GM12892 (cell line): ENCODE results near the gene MYBPC1.
"Not testable (repeated sequence)": the region's sequence is repeated elsewhere in the genome, so short reads cannot be mapped to it uniquely, and the experiment has no call there.

ENCODE experiments used
- DNase-seq: peaks from one replicate; pipeline ENCODE4 v3.0.0; 2011; ENCODE audit not compliant: insufficient read length
- FAIRE-seq: peaks from 2 replicates; lab custom pipeline; 2011; peaks lifted over from hg19 to GRCh38; lab: Jason Lieb, UNC
- POLR2A ChIP-seq: IDR thresholded peaks from 2 replicates; pipeline ENCODE4 v1.6.1; 2011; ENCODE audit warnings: low read depth, low read length, control low read depth
- POLR2AphosphoS5 ChIP-seq: IDR thresholded peaks from 2 replicates; pipeline ENCODE4 v1.6.1; 2011; ENCODE audit warnings: low read depth, low read length, control low read depth
- TAF1 ChIP-seq: IDR thresholded peaks from 2 replicates; pipeline ENCODE4 v1.6.1; 2011; ENCODE audit warnings: low read depth, mild to moderate bottlenecking, control low read depth, low read length, borderline replicate concordance

The MYBPC1 gene

GRCh38 chr12:101642115-101643067 lies 47.6 kb downstream of the MYBPC1 start:
- no peak for FAIRE-seq
- no peak for TF ChIP-seq POLR2AphosphoS5
- no peak for TF ChIP-seq TAF1
- no peak for TF ChIP-seq POLR2A
- DNase-seq = no peak

GRCh38 chr12:101647711-101648110 lies 52.9 kb downstream of the MYBPC1 start:
- DNase-seq (no peak), FAIRE-seq (peak; percentile 5)
- TF ChIP-seq POLR2A (no peak), TAF1 (no peak), POLR2AphosphoS5 (no peak)

- no peak for DNase-seq
- TF ChIP-seq POLR2AphosphoS5 (no peak), TAF1 (no peak), POLR2A (no peak)
- FAIRE-seq = no peak
Observed at GRCh38 chr12:101648195-101648594, 53.4 kb downstream of the MYBPC1 start.

DNA sequence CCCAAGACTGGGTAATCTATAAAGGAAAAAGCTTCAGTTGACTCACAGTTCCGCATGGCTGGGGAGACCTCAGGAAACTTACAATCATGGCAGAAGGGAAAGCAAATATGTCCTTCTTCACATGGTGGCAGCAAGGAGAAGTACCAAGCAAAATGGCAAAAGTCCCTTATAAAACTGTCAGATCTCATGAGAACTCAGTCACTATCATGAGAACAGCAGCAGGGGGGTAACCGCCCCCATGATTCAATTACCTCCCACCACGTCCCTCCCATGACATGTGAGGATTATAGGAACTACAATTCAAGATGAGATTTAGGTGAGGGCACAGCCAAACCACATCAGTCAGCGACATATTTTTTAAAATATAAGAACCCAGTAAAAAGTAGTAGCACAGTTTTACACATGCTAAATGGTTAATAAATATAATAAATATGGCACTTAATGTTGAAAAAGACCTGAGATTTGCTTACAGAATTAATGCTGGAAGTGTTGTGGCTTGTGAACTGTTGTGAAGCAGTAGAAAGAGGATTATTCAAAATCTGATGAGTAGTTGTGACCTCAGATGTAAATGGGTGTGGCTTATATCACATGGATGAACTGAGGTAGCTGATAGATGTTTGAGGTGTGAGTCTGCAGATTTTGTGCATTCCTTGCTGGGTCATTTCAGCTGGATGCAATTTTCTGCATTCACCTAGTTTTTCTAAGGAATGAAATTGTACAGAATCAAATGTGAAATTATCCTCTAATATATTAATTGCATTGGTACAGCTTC lies 55.8 kb downstream of the MYBPC1 start:
- DNase-seq (no peak), FAIRE-seq (no peak)
- TF ChIP-seq POLR2AphosphoS5 (no peak), TAF1 (no peak), POLR2A (no peak)

- no peak for TF ChIP-seq POLR2A
- TF ChIP-seq POLR2AphosphoS5 = no peak
- TF ChIP-seq TAF1 = no peak
- no peak for DNase-seq
- no peak for FAIRE-seq
Observed at GRCh38 chr12:101653030-101653429, 58.3 kb downstream of the MYBPC1 start.

GRCh38 chr12:101653503-101653902 lies 58.7 kb downstream of the MYBPC1 start:
- FAIRE-seq (no peak), DNase-seq (no peak)
- no peak for TF ChIP-seq TAF1
- no peak for TF ChIP-seq POLR2AphosphoS5
- TF ChIP-seq POLR2A = no peak

DNA sequence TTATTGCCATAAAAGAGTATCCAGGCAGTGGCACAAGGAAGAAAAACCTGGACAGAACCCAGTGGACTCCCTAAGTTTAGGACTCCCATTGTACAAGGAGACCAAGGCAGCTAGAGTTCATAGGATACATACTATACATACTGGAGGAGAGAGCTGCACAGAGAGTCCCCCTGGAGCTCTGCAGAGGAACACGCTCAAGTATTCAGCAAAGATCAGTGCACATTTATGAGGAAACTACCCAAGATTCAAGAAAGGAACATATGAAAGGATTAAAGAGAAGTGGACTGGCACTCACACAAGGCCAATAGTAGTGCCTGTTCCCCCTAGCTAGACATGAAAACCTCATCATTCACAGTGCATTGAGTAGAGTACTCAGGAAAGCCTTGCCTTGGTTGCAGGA lies 59.7 kb downstream of the MYBPC1 start:
- no peak for DNase-seq
- no peak for FAIRE-seq
- TF ChIP-seq POLR2A (no peak), TAF1 (no peak), POLR2AphosphoS5 (no peak)

DNA sequence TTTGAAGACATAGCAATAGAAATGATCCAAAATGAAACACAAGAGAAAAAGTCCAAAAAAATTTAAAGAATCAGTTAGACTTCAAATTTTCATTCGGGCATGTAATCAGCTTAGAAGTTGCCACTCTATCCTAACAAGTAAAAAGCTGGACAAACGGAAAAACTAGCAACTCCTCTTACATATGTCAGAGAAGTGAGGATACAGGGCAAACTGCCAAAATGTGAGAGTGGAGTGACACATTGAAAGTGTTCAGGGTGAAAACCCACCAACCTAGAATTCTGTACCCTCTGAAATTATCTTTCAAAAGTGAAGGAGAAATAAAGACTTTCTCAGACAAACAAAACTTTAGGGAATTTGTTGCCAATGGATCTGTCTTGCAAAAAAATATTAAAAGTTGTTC lies 60.6 kb downstream of the MYBPC1 start:
- no peak for FAIRE-seq
- DNase-seq = no peak
- no peak for TF ChIP-seq TAF1
- no peak for TF ChIP-seq POLR2AphosphoS5
- TF ChIP-seq POLR2A = no peak

DNA sequence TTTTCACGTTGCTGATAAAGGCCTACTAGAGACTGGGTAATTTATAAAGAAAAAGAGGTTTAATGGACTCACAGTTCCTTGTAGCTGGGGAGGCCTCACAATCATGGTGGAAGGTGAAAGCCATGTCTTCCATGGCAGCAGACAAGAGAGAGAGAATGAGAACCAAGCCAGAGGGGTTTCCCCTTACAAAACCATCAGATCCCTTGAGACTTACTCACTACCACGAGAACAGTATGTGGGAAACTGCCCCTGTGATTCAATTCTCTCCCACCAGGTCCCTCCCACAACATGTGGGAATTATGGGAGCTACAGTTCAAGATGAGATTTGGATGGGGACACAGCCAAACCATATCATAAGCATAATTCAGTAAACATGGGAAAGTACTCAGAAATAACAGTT lies 65.9 kb downstream of the MYBPC1 start:
- DNase-seq, FAIRE-seq: not testable (repeated sequence)

DNA sequence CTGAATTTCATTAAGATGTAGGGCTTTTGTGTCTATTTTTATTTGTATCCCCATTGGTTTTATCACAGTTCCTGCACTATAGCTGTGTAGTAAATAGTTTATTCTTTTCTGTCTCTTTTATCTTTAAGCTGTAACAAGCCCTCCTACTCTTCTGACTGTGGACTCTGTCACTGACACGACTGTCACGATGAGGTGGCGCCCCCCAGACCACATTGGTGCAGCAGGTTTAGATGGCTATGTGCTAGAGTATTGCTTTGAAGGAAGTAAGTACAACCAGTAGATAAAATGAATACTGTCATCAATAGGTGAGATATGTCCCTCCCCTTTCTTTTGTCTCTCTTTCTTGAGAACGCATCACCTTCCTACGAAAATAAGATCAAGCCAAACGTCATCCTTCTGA lies 68.5 kb downstream of the MYBPC1 start:
- no peak for TF ChIP-seq TAF1
- no peak for TF ChIP-seq POLR2A
- no peak for TF ChIP-seq POLR2AphosphoS5
- DNase-seq = no peak

DNA sequence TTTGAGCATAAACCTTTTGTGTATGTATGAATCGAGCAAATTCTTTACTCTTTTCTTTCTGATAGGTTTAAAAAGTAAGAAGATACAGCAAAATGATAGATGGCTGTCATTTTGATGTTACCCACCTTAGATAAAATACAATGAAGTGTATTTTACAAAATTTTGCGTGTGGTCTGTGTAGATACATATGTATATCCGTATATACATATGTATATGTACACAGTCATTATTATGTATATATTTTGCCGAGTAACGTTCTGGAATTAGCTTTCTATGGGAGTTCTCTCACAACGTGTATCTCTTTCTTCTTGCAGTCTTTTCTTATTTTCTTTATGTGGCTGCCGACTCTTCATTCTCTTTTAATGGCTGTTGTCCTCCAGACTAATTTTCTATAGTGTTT lies 70.2 kb downstream of the MYBPC1 start:
- FAIRE-seq (no peak), DNase-seq (no peak)
- TF ChIP-seq POLR2A (no peak), TAF1 (no peak)

More for the DNA sequence above, 68.5 kb downstream of the MYBPC1 start:
- FAIRE-seq = no peak

DNA sequence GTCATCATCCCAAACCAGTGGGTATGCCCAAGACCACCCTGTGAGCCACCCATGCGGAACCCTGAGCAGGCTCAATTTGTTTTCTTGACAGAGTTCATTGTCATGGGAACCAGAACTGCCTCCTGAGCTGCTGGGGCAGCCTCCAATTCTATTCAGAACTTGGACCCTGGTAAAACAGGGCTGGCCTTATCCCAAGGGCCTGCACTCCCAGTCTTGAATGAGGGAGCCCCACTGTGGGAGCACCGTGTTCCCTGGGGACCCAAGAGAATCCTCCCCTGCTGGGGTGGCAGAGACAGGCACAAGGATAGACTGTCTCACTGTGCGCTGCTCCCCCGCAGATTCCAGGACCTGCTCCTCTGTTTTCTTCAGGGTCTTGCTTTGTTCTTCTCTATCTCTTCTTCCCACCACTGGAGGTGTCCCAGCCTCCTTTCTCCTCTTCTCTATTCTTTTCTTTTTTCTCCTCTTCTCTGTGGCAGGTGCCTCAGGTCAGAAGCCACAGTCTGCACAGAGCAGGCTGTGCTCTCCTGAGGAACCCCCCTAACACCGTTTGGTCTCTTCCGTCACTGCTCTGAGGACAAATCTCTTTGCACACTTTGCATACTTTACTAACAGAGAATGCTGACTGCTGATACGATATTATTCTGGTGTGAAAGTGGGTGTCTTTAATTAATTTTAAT lies 71.4 kb downstream of the MYBPC1 start:
- DNase-seq (no peak), FAIRE-seq (no peak)
- no peak for TF ChIP-seq POLR2AphosphoS5
- TF ChIP-seq TAF1 = no peak
- TF ChIP-seq POLR2A = no peak
